Left cardiac atrium (tissue), 4 donors: Measurements from ENCODE around the gene PRPF40A. TPM values are rescaled to one million over a fixed set of nuclear protein-coding genes. Genes with fewer than 3 reads are reported as not detected.

Source experiments
- ATAC-seq, 2 donors: fragments of 200-7000 bp; cut with Tn5 transposase; one replicate each; pipeline ENCODE4 v1.9.1; 2020; ENCODE audit warnings: mild to moderate bottlenecking in 2 of 2, moderate library complexity in 2 of 2
- DNase-seq: peaks from one replicate; pipeline ENCODE4 v3.0.0-alpha.2; 2020
- intact Hi-C, 2 donors: fragments of 100-400 bp; cut with DNase I; formaldehyde crosslinking; loops; one replicate each; pipeline versions ENCODE4 v1.14.1 to v1.15.1; 2022 to 2023
- total RNA-seq, 2 donors: library from RNA; stranded (reverse); fragmentation: NEBNext Ultra II Directional; extraction: Animal tissue kit (Norgen Biotek cat#: 25700); gene quantifications; one replicate each; pipeline ENCODE4 v1.2.1, GENCODE V29; 2021
- donor health status: DM: no; HTN: yes; CAD: no.
- donor health status: DM: no; HTN: yes; CAD: no; lungs with severe emphysema.
- donor health status: DM: yes; HTN: yes; CAD: no.
- donor health status: Dilated cardiomyopathy.

PRPF40A gene
- total RNA-seq, 2 donors from 2014 or later: 36.7 to 51.1 TPM

DNA sequence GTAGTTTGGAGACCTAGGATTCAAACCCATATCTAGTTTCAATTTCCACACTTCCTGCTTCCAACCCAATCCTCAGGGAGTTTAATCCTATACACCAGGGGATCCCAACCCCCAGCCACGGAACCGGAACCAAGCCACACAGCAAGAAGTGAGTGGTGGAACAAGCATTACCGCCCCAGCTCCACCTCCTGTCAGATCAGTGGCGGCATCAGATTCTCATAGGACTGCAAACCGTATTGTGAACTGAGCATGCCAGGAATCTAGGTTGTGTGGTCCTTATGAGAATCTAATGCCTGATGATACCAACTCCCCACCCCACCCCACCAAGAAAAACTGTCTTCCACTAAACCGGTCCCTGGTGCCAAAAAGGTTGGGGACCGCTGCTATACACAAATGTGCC is 52.5 kb downstream of the PRPF40A start:
- intact Hi-C loops: no loop called here
- ATAC-seq: no peak
- DNase-seq: no peak

DNA sequence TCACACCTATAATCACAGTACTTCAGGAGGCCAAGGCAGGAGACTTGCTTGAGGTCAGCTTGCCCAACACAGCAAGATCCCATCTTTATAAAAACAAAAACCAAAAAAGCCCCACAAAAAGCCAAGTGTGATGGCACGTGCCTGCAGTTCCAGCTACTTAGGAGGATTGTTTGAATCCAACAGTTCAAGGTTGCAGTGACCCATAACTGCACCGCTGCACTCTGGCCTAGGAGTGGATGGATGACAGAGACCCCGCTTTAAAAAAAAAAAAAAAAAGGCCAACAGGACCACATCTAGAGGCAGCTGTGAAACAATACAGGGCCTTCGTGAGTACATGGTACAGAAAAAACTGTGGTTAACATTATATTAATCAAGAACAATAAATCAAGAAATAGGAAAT is 56.2 kb downstream of the PRPF40A start:
- DNase-seq: no peak
- intact Hi-C loops: no loop called here
- ATAC-seq: no peak

DNA sequence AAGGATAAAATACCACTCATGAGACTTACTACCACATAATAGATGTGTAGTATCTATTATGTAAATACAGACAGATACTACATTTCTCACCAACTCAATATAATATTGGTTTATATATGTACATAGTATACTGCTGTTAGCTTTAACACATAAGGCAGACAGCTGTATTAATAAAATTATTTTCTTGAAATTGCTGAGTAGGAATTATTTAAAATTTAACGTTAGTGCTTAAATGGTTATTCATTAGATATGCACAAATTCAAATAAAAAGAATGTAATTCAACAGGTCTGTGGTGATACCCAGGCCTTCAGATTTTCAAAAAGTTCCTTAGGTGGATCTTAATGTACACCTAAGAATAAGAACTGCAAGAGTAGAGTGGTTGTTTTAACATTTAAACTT is 59.0 kb downstream of the PRPF40A start:
- DNase-seq (no peak), ATAC-seq (no peak)
- intact Hi-C loops: no loop called here

DNA sequence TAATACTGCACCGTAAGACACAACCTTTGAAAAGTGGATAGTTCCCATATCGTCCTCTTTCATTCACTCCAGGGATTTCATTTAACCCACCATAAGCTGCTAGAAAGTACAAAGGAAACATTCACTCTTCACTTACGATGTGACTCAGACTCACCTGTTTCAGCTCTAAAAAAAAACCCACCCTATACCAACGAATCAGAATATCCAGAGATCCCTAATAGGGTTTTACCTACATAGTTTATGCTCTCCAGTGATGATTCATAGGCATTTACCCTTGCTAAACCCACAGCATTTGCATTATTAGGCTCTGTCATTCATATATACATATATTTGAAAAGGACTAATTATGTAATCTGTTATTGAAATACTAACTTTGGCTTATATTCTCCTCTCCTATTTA is 60.2 kb downstream of the PRPF40A start:
- no peak for ATAC-seq
- intact Hi-C loops: no loop called here
- DNase-seq: no peak

DNA sequence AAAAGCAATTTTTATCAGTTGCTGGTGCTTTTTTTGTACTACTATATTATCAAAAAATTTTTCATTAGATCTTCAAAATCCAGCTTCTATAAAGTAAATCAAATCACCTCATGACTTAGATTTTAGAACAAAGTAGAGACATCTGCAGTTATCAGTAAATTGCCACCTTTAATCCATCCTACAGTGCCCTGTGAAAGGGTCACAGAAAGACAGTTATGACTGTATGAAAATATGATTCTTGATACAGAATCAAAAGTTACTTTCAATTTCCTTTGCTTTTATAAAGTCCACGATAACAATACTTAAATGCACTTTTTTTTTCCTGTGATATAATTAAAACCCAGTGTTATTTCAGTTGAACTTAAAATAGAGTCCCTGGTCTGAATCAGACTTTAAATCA is 61.4 kb downstream of the PRPF40A start:
- ATAC-seq (no peak), DNase-seq (no peak)
- intact Hi-C loops: no loop called here

DNA sequence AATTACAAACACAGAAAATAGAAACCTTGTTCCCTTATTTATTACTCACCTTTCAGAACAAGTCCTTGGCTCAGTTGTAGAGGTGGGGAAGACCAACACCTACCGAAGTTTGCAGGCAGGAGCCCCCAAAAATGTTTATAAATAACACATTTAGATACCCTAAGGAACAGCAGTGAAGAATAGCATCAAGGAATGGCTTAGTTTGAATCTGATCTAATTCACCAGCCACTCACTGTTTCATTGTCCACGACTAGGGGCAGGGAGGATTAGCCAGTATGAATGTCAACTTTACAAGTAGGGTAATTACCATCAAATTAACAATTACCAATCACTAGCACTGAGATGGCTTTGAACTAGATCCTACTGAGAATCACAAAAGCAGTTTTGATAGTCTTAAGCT is 65.4 kb downstream of the PRPF40A start:
- ATAC-seq (no peak), DNase-seq (no peak)
- intact Hi-C loops: no loop called here

DNA sequence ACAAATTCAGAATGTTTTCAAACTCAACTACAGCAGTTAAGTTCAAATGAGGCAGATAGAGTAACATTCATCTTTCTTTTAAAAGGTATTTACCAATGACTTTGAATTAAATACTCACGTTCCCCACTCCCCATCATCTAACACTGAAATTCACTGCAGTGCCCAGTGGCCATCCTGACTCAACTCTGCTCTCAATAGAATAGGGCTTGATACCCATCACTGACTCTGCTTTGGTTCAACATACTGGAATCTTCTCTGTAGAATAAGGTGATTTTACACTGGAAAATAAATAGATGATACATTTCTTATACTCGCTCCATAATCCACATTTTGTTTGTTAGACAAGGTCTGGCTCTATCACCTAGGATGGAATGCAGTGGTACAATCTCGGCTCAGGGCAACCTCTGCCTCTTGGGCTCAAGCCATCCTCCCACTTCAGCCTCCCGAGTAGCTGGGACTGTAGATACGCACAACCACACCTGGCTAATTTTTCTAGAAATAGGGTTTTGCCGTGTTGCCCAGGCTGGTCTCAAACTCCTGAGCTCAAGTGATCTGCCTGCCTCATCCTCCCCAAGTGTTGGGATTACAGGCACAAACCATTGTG is 66.4 kb downstream of the PRPF40A start:
- ATAC-seq (no peak), DNase-seq (no peak)
- intact Hi-C loops: no loop called here

DNA sequence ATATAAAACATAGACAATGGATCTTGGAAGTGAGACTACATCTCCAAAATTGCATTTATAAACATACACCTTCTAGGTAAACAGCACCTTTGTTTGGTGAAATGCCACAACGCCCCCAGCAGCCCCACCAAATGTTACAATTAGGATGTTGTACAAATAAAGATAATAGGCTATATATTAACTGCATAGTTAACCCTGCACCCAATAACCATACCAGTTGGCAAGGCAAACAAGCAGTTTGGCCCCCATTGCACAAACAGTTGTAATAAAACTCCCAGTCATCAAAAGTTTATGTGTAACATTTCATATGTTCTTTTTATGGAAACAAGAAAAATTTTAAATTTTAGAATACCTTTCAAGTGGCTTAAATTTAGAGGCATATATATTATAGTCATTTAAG is 67.3 kb downstream of the PRPF40A start:
- DNase-seq: no peak
- ATAC-seq: no peak
- intact Hi-C loops: no loop called here

DNA sequence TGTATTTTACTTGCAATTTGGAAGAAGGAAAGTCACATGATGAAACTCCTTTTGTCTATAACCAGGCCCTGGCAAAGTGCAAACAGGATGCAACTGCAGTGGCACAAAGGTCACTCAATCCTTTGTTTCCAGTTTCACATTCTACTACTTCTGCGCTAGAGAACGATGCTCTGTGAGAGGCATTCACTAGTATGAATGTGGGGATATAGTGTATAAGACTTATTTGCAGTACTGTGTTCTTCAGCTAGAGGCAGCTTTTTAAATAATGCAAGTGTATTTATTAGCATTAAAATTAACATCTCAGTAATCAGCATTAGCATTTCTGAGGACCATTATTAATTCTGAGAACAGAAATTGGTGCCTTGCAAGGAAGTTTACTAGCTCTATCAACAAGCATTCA is 68.9 kb downstream of the PRPF40A start:
- ATAC-seq: no peak
- no peak for DNase-seq
- intact Hi-C loops: no loop called here

DNA sequence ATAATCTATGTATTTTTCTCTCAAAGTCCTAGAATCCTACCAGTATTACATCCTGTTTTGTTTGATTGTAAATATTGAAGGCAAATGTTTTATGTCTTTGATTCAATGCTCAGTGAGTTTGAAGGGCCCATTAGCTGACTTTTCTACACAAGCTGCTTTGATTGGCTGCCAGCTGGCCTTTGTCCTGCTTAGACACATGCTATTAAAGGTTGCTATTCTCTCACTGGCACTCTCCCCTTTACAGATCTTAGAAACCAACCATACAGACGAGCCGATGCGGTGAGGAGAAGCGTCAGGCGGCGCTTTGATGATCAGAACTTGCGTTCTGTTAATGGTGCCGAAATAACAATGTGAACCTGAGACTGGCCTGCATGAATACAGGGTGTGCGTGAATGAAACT is 69.7 kb downstream of the PRPF40A start:
- intact Hi-C loops: no loop called here
- ATAC-seq (peak; percentile 67 to 84), DNase-seq (peak; percentile 68)

DNA sequence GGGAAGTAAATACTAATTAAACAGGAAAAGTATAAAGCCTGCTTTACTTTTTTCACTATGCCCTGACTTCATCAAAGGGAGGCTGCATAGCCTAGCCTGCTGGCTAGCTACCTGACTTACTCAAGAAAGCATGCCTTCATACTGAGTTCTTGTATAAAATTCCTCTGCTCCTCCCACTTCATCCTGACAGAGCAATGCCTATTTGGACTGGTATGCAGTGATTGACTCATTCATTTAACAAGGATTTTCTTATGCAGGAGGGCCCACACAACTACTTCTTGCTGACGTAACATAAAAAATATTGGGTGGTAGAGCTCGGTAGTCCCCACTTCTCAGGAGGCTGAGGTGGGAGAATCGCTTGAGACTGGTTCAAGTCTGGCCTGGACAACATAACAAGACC is 70.5 kb downstream of the PRPF40A start:
- DNase-seq (no peak), ATAC-seq (peak; percentile 43 to 86)
- intact Hi-C loops: no loop called here

DNA sequence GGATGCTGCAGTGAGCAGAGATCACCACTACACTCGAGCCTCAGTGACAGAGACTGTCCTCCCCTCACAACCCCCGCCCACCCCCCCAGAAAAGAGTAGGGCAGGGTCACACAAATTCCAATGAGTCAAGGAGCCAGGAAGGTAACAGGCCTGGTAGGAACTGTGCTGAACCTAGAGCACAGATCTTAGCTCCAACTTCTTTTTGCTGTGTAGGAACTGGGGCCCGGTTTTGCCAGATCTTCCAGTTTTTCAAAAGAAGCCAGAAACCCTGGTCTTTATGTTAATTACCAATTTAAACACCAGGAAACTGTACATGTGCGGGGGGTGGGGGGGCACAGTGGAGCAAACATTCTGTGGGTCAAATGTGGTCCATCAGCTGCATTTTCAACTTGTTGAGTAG is 71.0 kb downstream of the PRPF40A start:
- DNase-seq (no peak), ATAC-seq (no peak)
- intact Hi-C loops: no loop called here

DNA sequence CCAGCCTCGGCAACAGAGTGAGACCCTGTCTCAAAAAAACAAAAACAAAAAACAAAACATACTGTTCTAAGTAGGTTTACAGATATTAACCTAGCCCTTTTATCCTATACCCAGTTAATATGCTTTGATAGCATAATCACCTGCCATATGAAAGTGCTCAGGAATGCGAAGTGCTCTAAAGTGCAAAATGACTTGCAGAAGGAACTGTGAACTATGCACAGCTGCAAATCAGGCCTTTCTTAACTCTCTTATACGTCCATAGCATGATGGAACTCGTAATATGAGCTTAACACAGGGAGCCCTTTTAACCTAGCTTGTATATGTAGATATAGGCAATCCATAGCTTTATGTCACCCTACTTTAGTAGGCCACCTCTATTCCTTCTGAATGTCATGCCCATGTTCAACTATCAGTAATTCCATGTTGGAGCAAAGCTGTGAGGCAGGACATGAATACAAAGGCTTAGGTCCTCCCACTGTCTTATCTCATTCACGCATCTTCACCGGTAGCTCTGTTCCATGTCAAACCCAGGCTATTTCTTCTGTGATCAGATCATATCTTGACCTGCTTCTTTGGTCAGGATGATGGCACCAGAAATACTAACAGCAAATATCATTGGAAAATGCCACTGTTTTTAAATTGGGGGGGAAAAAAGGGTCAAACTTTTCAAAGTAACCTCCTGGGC is 72.9 kb downstream of the PRPF40A start:
- intact Hi-C loops: no loop called here
- no peak for ATAC-seq
- no peak for DNase-seq

DNA sequence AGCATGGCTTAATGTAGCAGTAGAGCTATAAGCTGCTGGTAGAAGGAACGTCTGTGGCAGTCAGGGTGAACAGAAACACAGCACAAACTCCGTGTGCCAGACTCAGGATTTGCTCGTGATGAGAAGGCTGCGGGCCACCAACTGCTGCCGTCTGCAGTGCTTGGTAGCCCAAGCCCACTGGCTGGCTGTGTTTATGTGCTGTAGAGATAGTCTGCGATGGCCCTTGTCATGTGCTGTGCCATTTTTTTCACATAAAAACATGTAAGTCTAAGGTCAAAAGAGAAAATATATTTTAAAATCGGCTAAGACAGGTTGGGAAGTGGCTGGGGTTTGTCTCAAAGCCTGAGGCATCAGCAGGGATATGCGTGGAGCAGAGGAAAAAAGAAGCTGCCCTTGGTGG is 78.7 kb downstream of the PRPF40A start:
- intact Hi-C loops: loop anchor here in 1 of 2 donors (5.0 to 10.0 kb wide), 2 partner anchors 304 to 451 kb away; partner anchors contain the start of gene FMNL2
- DNase-seq: no peak
- ATAC-seq: no peak

DNA sequence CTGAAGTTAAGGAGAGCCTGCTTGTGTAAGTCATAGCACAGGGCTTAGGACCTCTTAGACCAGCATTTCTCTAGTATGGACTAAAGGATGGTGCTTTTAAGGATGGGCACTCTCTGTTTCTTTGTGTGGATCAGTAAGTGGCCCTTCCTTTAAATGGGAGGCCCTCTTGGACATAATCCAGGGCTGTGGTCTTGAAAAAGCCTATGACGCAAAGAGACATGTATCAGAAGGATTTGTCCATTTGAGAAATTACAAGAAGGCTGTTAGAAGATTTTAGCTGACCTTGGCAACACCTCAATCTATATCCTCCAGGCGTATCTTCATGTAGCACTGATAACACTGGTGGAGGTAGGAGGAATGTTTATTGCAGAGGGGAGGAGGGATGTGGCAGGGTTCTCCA is 79.2 kb downstream of the PRPF40A start:
- ATAC-seq (no peak), DNase-seq (no peak)
- intact Hi-C loops: loop anchor here in 1 of 2 donors (5.0 to 10.0 kb wide), 2 partner anchors 303 to 451 kb away; partner anchors contain the start of gene FMNL2

DNA sequence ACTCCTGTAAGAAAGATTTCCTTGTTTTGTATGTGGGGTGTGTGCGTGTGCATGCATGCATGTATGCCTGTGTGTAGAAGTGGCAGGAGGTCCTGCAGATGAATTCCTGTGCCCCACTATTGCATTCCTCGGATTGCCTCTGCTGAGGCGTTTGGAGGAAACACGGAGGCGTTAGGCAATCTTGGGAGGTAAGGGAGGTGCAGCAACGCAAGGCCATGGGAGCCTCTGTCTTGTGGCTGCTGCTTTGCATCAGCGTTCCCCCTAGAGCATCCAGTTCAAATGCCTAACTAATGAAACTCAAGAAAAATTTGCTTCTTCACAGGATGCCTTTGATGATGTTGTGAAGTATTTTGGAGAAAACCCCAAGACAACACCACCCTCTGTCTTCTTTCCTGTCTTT is 80.0 kb downstream of the PRPF40A start:
- intact Hi-C loops: loop anchor here in 1 of 2 donors (5.0 to 10.0 kb wide), 2 partner anchors 302 to 450 kb away; partner anchors contain the start of gene FMNL2
- DNase-seq (no peak), ATAC-seq (no peak)

DNA sequence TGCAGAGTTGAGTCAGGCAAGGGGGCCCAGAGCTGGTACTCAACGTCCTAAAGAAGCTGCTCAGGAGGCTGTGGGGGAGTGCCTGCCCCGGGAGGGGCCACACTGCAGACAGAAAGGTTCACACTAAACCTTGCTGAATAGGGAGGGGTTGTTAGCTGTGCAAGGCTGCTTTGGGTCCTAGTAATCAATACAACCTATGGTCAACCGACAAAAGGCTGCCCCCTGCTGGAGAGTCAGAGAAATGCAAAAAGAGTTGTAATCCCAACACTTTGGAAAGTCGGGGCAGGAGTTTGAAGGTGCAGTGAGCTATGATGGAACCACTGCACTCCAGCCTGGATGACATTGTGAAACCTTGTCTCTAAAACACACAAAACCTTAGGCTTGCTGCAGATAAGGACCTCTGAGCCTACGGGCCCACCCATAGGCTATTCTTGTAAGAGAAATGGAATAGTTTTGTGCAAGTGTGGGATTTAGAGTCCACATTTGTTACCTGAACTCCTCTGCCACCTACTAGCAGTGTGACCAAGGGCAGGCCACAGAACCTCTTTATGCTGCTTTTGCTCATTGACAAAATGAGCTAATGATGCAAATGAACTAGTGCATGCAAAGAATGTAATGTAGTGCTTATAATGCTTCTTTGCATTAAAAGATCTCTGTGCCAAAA is 81.5 kb downstream of the PRPF40A start:
- ATAC-seq (peak; percentile 68 to 69), DNase-seq (peak; percentile 48)
- intact Hi-C loops: loop anchor here in 1 of 2 donors (5.0 to 10.0 kb wide), 2 partner anchors 301 to 448 kb away; partner anchors contain the start of gene FMNL2

DNA sequence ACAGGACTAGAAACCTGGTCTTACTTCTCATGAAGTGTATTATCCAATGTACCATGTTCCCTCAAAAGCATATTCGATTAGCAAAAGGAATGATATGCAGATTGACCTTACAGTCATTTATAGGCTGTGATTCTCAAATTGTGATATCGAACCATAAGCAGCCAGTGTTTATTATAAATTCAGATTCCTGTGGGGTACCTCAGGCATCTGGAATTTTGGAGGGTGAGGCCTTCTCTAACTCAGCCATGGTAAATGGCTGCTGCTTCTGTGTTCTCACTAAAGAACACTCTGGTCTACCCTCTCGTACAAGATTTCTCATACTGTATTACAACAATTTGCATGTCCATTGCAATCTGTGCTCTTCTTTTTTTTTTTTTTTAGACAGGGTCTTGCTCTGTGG is 84.5 kb downstream of the PRPF40A start:
- intact Hi-C loops: loop anchor here (2.0 to 10.0 kb wide), 2 partner anchors 298 to 442 kb away; partner anchors contain the start of gene FMNL2 (in 1 of the 2)

DNA sequence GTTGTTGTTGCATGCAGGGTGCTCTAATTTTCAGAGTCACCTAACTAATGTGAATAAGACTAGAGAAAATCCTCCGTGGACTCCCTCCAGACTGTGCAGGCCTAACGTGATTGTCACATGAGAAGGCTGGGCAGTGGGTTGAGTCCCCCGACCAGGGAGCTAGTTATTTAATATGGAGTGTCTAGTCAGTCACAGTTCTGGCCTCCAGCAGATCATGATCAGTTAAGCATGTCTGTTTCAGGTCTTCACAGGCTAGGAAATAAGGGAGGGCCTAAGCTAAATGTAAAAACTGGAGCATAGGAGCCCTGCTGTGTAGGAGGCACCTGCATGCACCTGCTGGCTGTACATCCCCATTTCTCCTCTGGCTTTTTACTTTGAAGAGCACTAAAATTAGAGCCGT is 86.8 kb downstream of the PRPF40A start:
- no peak for ATAC-seq
- intact Hi-C loops: loop anchor here in 1 of 2 donors (10.0 kb wide), 1 partner anchor 296 kb away; the partner anchor contains the start of gene FMNL2
- no peak for DNase-seq

More for the DNA sequence above, 84.5 kb downstream of the PRPF40A start:
- ATAC-seq (no peak), DNase-seq (no peak)

DNA sequence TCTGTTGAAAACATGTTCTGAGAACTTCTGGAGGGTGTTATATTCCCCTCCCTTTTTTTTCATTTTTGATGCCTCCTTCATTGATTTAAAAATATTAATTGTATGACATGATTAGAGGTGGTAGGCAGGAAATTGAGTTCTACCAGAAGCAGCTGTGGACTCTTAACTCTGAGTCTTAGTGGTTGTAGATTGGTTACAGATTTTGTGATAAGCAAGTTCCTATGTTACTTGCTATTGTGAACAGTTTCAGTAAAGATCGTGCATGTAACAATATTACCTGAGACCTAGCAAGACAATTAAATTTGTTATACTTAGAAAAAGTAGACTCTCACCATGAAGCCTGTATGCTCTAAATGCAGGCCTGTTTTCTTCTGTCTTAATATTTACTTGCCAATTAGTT is 88.1 kb downstream of the PRPF40A start:
- intact Hi-C loops: loop anchor here in 1 of 2 donors (5.0 to 10.0 kb wide), 2 partner anchors 294 to 592 kb away; partner anchors contain the start of gene FMNL2

More for the DNA sequence above, 88.1 kb downstream of the PRPF40A start:
- DNase-seq (no peak), ATAC-seq (no peak)
